AG04450 (cell line): ENCODE data around the gene PGAM2. TPM values are rescaled to one million over a fixed set of nuclear protein-coding genes. Genes with fewer than 3 reads are reported as not detected.

ENCODE experiments used
- CTCF ChIA-PET: fragments of 300-600, 350-600 bp; formaldehyde crosslinking; extraction: SDS; loops from one replicate; lab custom pipeline; 2022; ENCODE audit warnings: antibody characterized with exemption, inconsistent platforms; lab: Charles Lee
- POLR2A ChIA-PET: fragments of 350-600 bp; formaldehyde crosslinking; extraction: SDS; loops from one replicate; lab custom pipeline; 2021; ENCODE audit warnings: antibody characterized with exemption, inconsistent platforms; lab: Yijun Ruan, JAX
- DNase-seq: peaks from one replicate; pipeline ENCODE4 v3.0.0-alpha.2; 2011; ENCODE audit warnings: low read depth, low spot score
- H3K27ac ChIP-seq: one replicate; pipeline ENCODE4 v1.5.1; 2012; ENCODE audit warnings: low read depth, low read length, control low read depth
- H3K27me3 ChIP-seq: one replicate; pipeline ENCODE4 v1.6.0; 2012; ENCODE audit warnings: low read length; ENCODE audit not compliant: control insufficient read depth, insufficient read depth
- H3K4me3 ChIP-seq: 2 replicates; pipeline ENCODE4 v1.5.1; 2011; ENCODE audit warnings: mild to moderate bottlenecking, low read depth, low read length, control low read depth
- H3K9me3 ChIP-seq: 2 replicates; pipeline ENCODE4 v1.5.1; 2012; ENCODE audit warnings: low read length; ENCODE audit not compliant: control insufficient read depth, insufficient read depth
- CTCF ChIP-seq: IDR thresholded peaks from 2 replicates; pipeline ENCODE4 v1.5.1; 2011; ENCODE audit warnings: low read depth, low read length, control low read depth, inconsistent platforms
- polyA plus RNA-seq: library from polyadenylated mRNA; depleted of rRNA; stranded (reverse); fragments of >200 nt; gene quantifications from 2 replicates; pipeline ENCODE4 v1.2.3, GENCODE V29; 2011

PGAM2 gene
- polyA plus RNA-seq, 1 experiment: not detected

- ChIA-PET CTCF (no interaction called here), POLR2A (no interaction called here)
- H3K9me3 ChIP-seq: no peaks in the 10 kb centered on the region
- peaks cover 1% of the 10 kb centered on the region for H3K27me3 ChIP-seq
- TF ChIP-seq CTCF: no peak
- no peak for DNase-seq
- H3K4me3 ChIP-seq: no peak overlapping the region
- no peak overlapping the region for H3K27ac ChIP-seq
Measured at GRCh38 chr7:44059219-44060090, 5.9 kb downstream of the PGAM2 start.

GRCh38 chr7:44058759-44059218 is 6.6 kb downstream of the PGAM2 start:
- POLR2A ChIA-PET: no interaction called here
- DNase-seq: no peak
- Histone ChIP-seq H3K9me3 (no peaks in the 10 kb centered on the region), H3K27me3 (no peaks in the 10 kb centered on the region), H3K4me3 (no peak overlapping the region), H3K27ac (no peak overlapping the region)
- CTCF ChIA-PET: no interaction called here
- no peak for TF ChIP-seq CTCF

- TF ChIP-seq CTCF: no peak
- Histone ChIP-seq H3K9me3 (no peaks in the 10 kb centered on the region), H3K4me3 (no peak overlapping the region), H3K27ac (no peak overlapping the region), H3K27me3 (no peaks in the 10 kb centered on the region)
- ChIA-PET CTCF (no interaction called here), POLR2A (no interaction called here)
- DNase-seq: no peak
Measured at GRCh38 chr7:44057849-44058758, 7.3 kb downstream of the PGAM2 start.

- CTCF ChIA-PET: no interaction called here
- H3K4me3 ChIP-seq: no peak overlapping the region
- H3K27me3 ChIP-seq: no peaks in the 10 kb centered on the region
- DNase-seq: no peak
- no peak for TF ChIP-seq CTCF
- POLR2A ChIA-PET: no interaction called here
- H3K27ac ChIP-seq: no peak overlapping the region
- H3K9me3 ChIP-seq: no peaks in the 10 kb centered on the region
Measured at GRCh38 chr7:44057181-44057848, 8.1 kb downstream of the PGAM2 start.
